Epithelial cell of prostate (primary cell): ENCODE results near the gene ZBTB24.

Experiments used
- DNase-seq: peaks from one replicate; pipeline ENCODE4 v3.0.0-alpha.2; 2011; ENCODE audit warnings: low read depth, low spot score
- H3K27ac ChIP-seq: fragments of 450-650 bp; 2 replicates; pipeline ENCODE4 v1.5.1; 2017; ENCODE audit warnings: mild to moderate bottlenecking

Gene ZBTB24

GRCh38 chr6:109503327-109504224 is 20.6 kb upstream of the ZBTB24 start:
- DNase-seq, result no peak
- H3K27ac ChIP-seq, result no peak overlapping the region

GRCh38 chr6:109498936-109499335 is 15.9 kb upstream of the ZBTB24 start:
- no peak for DNase-seq
- H3K27ac ChIP-seq, result no peak overlapping the region

- no peak overlapping the region for H3K27ac ChIP-seq
- DNase-seq, result no peak
Measured at GRCh38 chr6:109498052-109498451, 15.0 kb upstream of the ZBTB24 start.

GRCh38 chr6:109496036-109496772 is 13.2 kb upstream of the ZBTB24 start:
- H3K27ac ChIP-seq, result no peak overlapping the region
- DNase-seq, result no peak

- H3K27ac ChIP-seq, result no peak overlapping the region
- no peak for DNase-seq
Measured at GRCh38 chr6:109493865-109494264, 10.8 kb upstream of the ZBTB24 start.

- no peak overlapping the region for H3K27ac ChIP-seq
- no peak for DNase-seq
Measured at GRCh38 chr6:109491207-109491938, 8.4 kb upstream of the ZBTB24 start.

GRCh38 chr6:109490713-109491112 is 7.7 kb upstream of the ZBTB24 start:
- no peak overlapping the region for H3K27ac ChIP-seq

GRCh38 chr6:109488001-109488400 is 5.0 kb upstream of the ZBTB24 start:
- H3K27ac ChIP-seq, result no peak overlapping the region
- no peak for DNase-seq

More at GRCh38 chr6:109490713-109491112, 7.7 kb upstream of the ZBTB24 start:
- no peak for DNase-seq

GRCh38 chr6:109486068-109486467 is 3.0 kb upstream of the ZBTB24 start:
- DNase-seq, result peak; percentile 84
- peak overlapping the region; percentile 55 for H3K27ac ChIP-seq

GRCh38 chr6:109485266-109485935 is 2.4 kb upstream of the ZBTB24 start:
- DNase-seq, result no peak

GRCh38 chr6:109484122-109484521 is 1.1 kb upstream of the ZBTB24 start:
- peak overlapping the region; percentile 55 for H3K27ac ChIP-seq
- DNase-seq, result no peak

More at GRCh38 chr6:109485266-109485935, 2.4 kb upstream of the ZBTB24 start:
- H3K27ac ChIP-seq, result peak overlapping the region; percentile 55

GRCh38 chr6:109483735-109484057 is 677 bp upstream of the ZBTB24 start:
- DNase-seq, result no peak

GRCh38 chr6:109480993-109481480 is 2.0 kb downstream of the ZBTB24 start:
- DNase-seq, result no peak
- no peak overlapping the region for H3K27ac ChIP-seq

More at GRCh38 chr6:109483735-109484057, 677 bp upstream of the ZBTB24 start:
- H3K27ac ChIP-seq, result peak overlapping the region; percentile 55

- H3K27ac ChIP-seq, result no peak overlapping the region
- DNase-seq, result no peak
Measured at GRCh38 chr6:109478841-109479624, 4.0 kb downstream of the ZBTB24 start.

GRCh38 chr6:109478222-109478805 is 4.7 kb downstream of the ZBTB24 start:
- DNase-seq, result no peak
- no peak overlapping the region for H3K27ac ChIP-seq

- DNase-seq, result no peak
- no peak overlapping the region for H3K27ac ChIP-seq
Measured at GRCh38 chr6:109477725-109478124, 5.3 kb downstream of the ZBTB24 start.

- DNase-seq, result no peak
- no peak overlapping the region for H3K27ac ChIP-seq
Measured at GRCh38 chr6:109477184-109477583, 5.8 kb downstream of the ZBTB24 start.

- H3K27ac ChIP-seq, result no peak overlapping the region
- no peak for DNase-seq
Measured at GRCh38 chr6:109475625-109476024, 7.4 kb downstream of the ZBTB24 start.

GRCh38 chr6:109474995-109475394 is 8.0 kb downstream of the ZBTB24 start:
- DNase-seq, result no peak
- H3K27ac ChIP-seq, result no peak overlapping the region
